ENCODE results near the gene TMPRSS6.

GRCh38 chr22:37057796-37058510 lies 51.6 kb downstream of the TMPRSS6 start:
- TF ChIP-seq CTCF (IDR thresholded peaks at IDR 0.05), result no peak
- TF ChIP-seq POLR2A (IDR thresholded peaks at IDR 0.05), result no peak

All from adrenal gland (tissue), 5 donors.